Activated naive CD4-positive, alpha-beta T cell treated with anti-CD3 and anti-CD28 coated beads for 36 hours (primary cell): Measurements from ENCODE around the gene SLITRK3. TPM values are rescaled to one million over a fixed set of nuclear protein-coding genes. Genes with fewer than 3 reads are reported as not detected.

Experiments
- CTCF ChIA-PET: fragments of 350-600 bp; sonication (Branson Sonifier 250); formaldehyde crosslinking; loops from one replicate; lab custom pipeline; 2021; ENCODE audit warnings: antibody characterized with exemption; lab: Charles Lee
- DNase-seq: peaks from one replicate; pipeline ENCODE4 v3.0.0-alpha.2; 2020
- H3K27ac Mint-ChIP-seq: one replicate; pipeline ENCODE4 v1.8.0; 2021; ENCODE audit warnings: mild to moderate bottlenecking, mixed read lengths
- H3K27me3 Mint-ChIP-seq: one replicate; pipeline ENCODE4 v1.8.0; 2021; ENCODE audit warnings: low read depth, mixed read lengths
- H3K36me3 Mint-ChIP-seq: one replicate; pipeline ENCODE4 v1.8.0; 2021; ENCODE audit warnings: low read depth, mixed read lengths
- H3K4me1 Mint-ChIP-seq: one replicate; pipeline ENCODE4 v1.8.0; 2021; ENCODE audit warnings: low read depth, mixed read lengths
- H3K4me3 Mint-ChIP-seq: one replicate; pipeline ENCODE4 v1.8.0; 2021; ENCODE audit warnings: mild to moderate bottlenecking, moderate library complexity, mixed read lengths
- H3K9me3 Mint-ChIP-seq: one replicate; pipeline ENCODE4 v1.8.0; 2021; ENCODE audit warnings: mixed read lengths
- intact Hi-C: fragments of 100-400 bp; cut with micrococcal nuclease; formaldehyde crosslinking; loops from one replicate; pipeline ENCODE4 v1.15.1; 2023
- total RNA-seq, 2 experiments: library from RNA; stranded (reverse); gene quantifications; one replicate each; pipeline ENCODE4 v1.2.3, GENCODE V29; 2021

The SLITRK3 gene
- not detected for total RNA-seq

DNA sequence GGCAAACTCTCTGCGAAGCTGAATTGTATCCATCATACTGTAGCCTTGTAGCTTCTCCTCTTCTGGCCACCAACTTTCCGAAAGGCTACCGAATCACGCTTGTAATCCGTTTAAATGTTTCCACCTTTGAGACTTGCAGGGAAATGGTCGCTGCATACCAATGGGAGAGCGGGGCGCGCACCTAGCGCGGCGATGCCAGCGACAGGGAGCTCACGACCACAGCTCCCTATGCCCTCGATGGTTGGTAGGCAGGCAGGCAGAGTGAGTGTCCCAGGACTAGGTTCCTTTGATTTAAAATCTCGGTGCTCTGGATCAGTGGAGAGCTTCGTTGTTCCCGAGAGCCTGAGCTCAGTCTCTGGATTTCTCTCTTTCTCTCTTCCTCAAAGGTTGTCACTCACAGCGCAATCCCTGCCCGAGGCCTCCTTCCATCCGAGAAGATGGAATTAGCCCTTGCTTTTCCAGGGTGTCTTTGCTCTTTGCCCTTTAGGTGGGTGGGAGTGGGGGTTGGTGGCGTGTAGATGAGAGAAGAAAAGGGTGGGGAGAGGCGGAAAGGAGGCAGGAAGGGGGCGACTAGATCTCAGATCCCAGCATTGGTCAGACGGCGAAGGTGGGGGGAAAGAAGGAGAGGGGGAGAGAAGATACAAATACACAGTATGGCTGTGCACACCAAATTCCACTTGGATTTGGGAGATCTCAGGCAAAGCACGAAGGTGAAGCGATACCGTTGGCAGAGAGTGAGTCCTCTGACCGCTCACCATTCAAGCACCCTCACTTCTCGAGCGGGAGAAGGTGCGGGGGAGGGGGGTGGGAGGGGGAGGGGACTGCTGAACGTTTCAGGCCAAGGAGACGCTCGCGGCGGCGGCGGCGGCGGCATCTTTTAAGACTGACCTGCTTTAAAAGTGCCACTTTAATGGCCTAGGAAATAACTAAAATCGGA is at the start of gene SLITRK3:
TSS of gene SLITRK3 (minus strand) at position 745 of the 937 bp plus-strand sequence. CDS start 5,554 bp downstream, outside the sequence.
- Mint-ChIP-seq H3K27ac (no peak within 1 kb of the TSS), H3K9me3 (no peaks in the 10 kb centered on the region), H3K27me3 (peaks cover 62% of the 10 kb centered on the region), H3K4me3 (peak within 1 kb of the TSS; percentile 18), H3K4me1 (peaks cover 24% of the 10 kb centered on the region), H3K36me3 (no peaks in the 10 kb centered on the region)
- CTCF ChIA-PET, result interaction anchor here (0.6 to 2.4 kb wide), 3 partner anchors 9 to 1005 kb away, joined by 3 to 11 read pairs (median 3); no protein-coding TSS in a partner anchor
- intact Hi-C loops, result no loop called here
- no peak for DNase-seq

DNA sequence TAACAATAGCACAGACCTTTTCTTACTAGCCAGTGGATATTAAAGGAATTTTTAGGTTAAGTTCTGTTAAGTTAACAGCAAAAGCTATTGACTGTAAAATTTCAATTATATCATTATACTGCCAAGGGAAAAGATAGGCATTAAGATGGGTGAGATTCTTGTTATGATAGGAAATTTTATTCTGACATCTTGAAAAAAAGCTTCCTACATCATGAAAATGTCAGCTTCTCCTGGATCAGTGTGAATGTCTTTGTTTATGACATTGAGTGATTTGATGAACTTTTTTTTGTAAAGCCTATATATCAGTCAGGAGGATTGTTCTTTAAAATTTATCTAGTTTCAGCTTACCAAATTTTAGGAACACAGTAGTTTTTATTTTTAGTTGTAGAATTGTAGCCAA is 47.4 kb upstream of the SLITRK3 start:
- Mint-ChIP-seq H3K36me3 (no peaks in the 10 kb centered on the region), H3K4me1 (no peaks in the 10 kb centered on the region), H3K27me3 (no peaks in the 10 kb centered on the region), H3K4me3 (no peak overlapping the region), H3K27ac (no peak overlapping the region), H3K9me3 (no peaks in the 10 kb centered on the region)
- no peak for DNase-seq
- intact Hi-C loops, result no loop called here
- CTCF ChIA-PET, result no interaction called here

- intact Hi-C loops, result no loop called here
- no peaks in the 10 kb centered on the region for H3K4me1 Mint-ChIP-seq
- H3K27ac Mint-ChIP-seq, result no peak overlapping the region
- CTCF ChIA-PET, result no interaction called here
- H3K4me3 Mint-ChIP-seq, result no peak overlapping the region
- no peaks in the 10 kb centered on the region for H3K36me3 Mint-ChIP-seq
- H3K27me3 Mint-ChIP-seq, result no peaks in the 10 kb centered on the region
- no peaks in the 10 kb centered on the region for H3K9me3 Mint-ChIP-seq
- no peak for DNase-seq
Observed at GRCh38 chr3:165233501-165234195, 37.5 kb upstream of the SLITRK3 start.

DNA sequence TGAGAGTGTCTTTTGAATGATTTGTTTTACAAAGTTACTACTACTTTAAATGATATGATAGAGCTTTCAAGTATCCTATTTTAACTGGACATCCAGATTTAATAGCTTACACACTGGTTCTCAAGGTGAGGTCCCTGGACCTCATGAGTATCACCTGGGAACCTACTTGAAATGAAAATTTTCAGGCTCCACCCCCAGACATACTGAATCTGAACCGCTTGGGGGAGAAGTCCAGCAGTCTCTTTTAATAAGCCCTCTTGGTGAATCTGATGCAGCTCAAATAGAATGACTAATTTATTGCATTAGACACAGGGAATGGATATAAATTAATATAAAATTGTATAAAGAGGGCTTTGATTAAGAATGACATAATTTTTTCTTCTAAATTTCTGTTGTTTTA is 29.4 kb upstream of the SLITRK3 start:
- Mint-ChIP-seq H3K36me3 (no peaks in the 10 kb centered on the region), H3K4me1 (no peaks in the 10 kb centered on the region), H3K9me3 (no peaks in the 10 kb centered on the region), H3K27ac (no peak overlapping the region), H3K27me3 (no peaks in the 10 kb centered on the region), H3K4me3 (no peak overlapping the region)
- no peak for DNase-seq
- CTCF ChIA-PET, result no interaction called here
- intact Hi-C loops, result no loop called here

DNA sequence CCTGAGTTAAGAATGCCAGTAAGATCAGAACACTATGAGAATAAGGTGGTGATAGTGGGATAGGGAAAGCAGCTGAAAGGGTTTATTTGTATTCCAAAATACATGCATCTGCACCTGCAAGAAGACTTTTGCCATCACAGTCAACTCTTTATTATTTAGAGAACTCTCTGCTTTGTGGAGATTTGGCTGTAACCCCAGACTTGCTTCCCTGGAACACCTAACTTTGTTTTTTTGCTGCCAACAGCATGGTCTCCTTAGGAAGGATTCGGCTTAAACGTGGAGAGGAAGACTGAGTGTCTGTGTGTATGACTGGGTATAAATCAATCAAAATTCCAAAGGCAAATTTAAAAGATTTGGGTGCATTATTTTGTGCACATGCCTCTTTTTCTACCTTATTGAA is 21.6 kb upstream of the SLITRK3 start:
- CTCF ChIA-PET, result no interaction called here

DNA sequence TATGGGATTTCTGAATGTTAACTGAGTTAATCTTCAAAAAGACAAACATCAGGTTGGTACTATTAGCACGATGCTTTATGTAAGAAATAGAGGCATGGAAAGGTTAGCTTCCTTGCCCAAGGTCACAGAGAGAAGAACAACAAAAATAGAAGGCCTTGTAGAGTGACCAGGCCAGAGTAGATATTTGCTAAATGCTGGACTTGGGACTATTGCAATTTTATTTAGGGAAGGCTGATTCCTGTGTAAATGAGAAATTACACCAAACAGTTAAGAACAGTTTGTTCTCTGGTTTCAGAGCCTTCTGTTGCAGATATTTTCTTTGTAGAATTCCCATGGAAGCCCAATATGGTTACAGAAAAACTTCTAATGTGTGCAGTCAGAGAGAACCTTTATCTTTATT is 16.4 kb upstream of the SLITRK3 start:
- CTCF ChIA-PET, result no interaction called here
- H3K36me3 Mint-ChIP-seq, result no peaks in the 10 kb centered on the region
- H3K4me1 Mint-ChIP-seq, result no peaks in the 10 kb centered on the region
- H3K4me3 Mint-ChIP-seq, result no peak overlapping the region
- no peak for DNase-seq
- H3K9me3 Mint-ChIP-seq, result peaks cover 2% of the 10 kb centered on the region
- no peak overlapping the region for H3K27ac Mint-ChIP-seq
- H3K27me3 Mint-ChIP-seq, result no peaks in the 10 kb centered on the region
- intact Hi-C loops, result no loop called here

More for the DNA sequence above, 21.6 kb upstream of the SLITRK3 start:
- Mint-ChIP-seq H3K9me3 (peaks cover 2% of the 10 kb centered on the region), H3K36me3 (no peaks in the 10 kb centered on the region), H3K4me1 (no peaks in the 10 kb centered on the region), H3K27ac (no peak overlapping the region), H3K4me3 (no peak overlapping the region), H3K27me3 (no peaks in the 10 kb centered on the region)
- no peak for DNase-seq
- intact Hi-C loops, result no loop called here

DNA sequence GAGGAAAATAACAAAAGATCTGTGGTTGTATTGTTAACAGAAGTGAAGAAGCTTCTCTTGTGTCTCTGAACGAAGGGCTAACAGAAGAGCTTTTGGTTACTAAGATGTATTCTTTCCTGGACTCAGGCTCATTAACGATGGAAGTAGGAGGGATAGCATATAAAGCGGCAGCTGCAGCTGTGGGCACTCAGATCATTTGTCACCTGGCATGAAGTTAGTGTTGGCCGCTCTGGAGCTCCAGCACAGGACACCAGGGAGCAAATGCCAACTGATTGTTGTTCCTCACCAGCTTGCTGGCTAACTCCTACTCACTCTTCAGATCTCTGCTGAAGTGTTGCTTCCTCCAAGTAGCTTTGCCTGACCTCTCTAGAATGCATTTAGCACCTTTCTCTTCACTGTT is 15.5 kb upstream of the SLITRK3 start:
- no peak overlapping the region for H3K27ac Mint-ChIP-seq
- peaks cover 2% of the 10 kb centered on the region for H3K27me3 Mint-ChIP-seq
- H3K4me3 Mint-ChIP-seq, result no peak overlapping the region
- H3K9me3 Mint-ChIP-seq, result peaks cover 2% of the 10 kb centered on the region
- CTCF ChIA-PET, result no interaction called here
- no peaks in the 10 kb centered on the region for H3K36me3 Mint-ChIP-seq
- DNase-seq, result no peak
- peaks cover 2% of the 10 kb centered on the region for H3K4me1 Mint-ChIP-seq
- intact Hi-C loops, result no loop called here

DNA sequence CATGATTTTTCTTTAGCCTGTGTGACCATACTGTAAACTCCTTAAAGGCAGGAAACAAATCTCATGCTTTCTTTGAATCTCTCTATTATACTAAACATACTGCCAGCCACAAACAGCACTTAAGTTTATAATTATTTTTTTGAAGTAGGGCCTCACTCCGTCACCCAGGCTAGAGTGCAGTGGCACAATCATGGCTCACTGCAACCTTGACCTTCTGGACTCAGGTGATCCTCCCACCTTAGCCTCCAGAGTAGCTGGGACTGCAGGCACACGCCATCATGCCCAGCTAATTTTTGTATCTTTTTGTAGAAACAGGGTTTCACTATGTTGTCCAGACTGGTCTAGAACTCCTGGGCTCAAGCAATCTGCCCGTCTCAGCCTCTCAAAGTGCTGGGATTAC is 14.5 kb upstream of the SLITRK3 start:
- Mint-ChIP-seq H3K4me1 (peaks cover 2% of the 10 kb centered on the region), H3K9me3 (no peaks in the 10 kb centered on the region), H3K27ac (no peak overlapping the region), H3K4me3 (no peak overlapping the region), H3K36me3 (no peaks in the 10 kb centered on the region), H3K27me3 (peaks cover 6% of the 10 kb centered on the region)
- DNase-seq, result no peak
- CTCF ChIA-PET, result no interaction called here
- intact Hi-C loops, result no loop called here

DNA sequence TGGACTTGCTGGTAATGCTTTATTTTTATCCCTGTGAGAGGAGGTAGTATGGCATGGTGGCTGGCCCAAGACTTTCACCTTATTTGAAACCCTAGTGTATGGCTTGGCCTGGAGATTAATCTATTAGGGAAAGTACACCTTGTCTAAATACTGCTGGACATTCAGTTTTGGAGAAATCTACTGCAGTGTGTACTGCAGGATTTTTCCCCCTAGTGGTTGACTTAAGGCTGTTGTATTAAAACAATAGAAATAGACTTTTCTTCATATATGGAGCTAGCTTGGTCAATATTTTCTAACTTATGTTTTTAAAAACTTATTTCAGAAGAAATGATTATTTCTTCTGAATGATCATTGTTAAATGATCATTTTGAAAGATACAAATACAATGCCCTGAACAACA is 13.9 kb upstream of the SLITRK3 start:
- Mint-ChIP-seq H3K4me3 (no peak overlapping the region), H3K9me3 (no peaks in the 10 kb centered on the region), H3K36me3 (no peaks in the 10 kb centered on the region), H3K27me3 (peaks cover 6% of the 10 kb centered on the region), H3K4me1 (peaks cover 2% of the 10 kb centered on the region), H3K27ac (no peak overlapping the region)
- CTCF ChIA-PET, result interaction anchor here (0.6 kb wide), 1 partner anchor 17 kb away, joined by 5 read pairs; no protein-coding TSS in a partner anchor
- no peak for DNase-seq
- intact Hi-C loops, result no loop called here

DNA sequence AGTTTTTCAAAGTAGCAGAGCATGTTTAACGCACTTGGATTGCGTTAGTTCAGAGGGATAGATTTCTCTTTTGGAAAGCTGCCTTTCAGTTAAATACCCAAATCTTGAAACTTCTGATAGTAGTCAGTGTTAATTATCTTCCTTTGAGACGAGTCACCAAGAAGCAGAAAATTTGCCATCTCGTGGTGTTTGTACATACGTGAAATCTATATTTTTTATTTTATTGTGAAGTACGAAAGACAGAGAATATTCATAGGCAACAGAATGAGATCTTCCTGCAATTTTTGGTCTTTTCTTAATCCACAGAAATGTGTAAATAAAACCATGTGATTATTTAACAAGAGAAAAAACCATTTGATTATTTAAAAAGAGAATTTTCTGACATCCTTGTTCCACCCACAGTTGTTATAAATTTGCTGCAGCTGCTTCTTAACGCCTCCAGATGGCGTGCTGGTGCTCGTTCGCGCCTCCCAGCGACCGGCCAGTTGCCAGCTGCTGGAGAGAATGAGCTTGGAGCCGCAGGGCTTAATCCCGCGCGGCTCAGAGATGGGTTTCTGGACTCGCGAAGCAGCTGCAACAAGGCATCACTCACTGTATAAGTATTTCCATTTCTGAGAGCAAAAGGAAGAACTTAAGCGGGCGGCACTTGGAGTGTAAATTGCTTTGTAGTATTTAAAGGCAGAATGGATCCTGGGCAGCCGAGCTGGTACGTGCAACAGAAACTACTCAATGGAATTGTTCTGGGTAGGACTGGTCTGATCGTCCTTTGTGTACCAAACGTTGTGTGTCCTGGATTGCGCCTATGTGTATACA is 10.5 kb upstream of the SLITRK3 start:
- H3K4me1 Mint-ChIP-seq, result peaks cover 2% of the 10 kb centered on the region
- DNase-seq, result peak; percentile 40
- intact Hi-C loops, result no loop called here
- CTCF ChIA-PET, result interaction anchor here (0.6 to 2.0 kb wide), 6 partner anchors 8 to 359 kb away, joined by 3 to 11 read pairs (median 4); no protein-coding TSS in a partner anchor
- no peak overlapping the region for H3K27ac Mint-ChIP-seq
- no peaks in the 10 kb centered on the region for H3K9me3 Mint-ChIP-seq
- no peak overlapping the region for H3K4me3 Mint-ChIP-seq
- peaks cover 17% of the 10 kb centered on the region for H3K27me3 Mint-ChIP-seq
- H3K36me3 Mint-ChIP-seq, result no peaks in the 10 kb centered on the region

- H3K4me3 Mint-ChIP-seq, result no peak overlapping the region
- no peaks in the 10 kb centered on the region for H3K36me3 Mint-ChIP-seq
- DNase-seq, result no peak
- CTCF ChIA-PET, result no interaction called here
- intact Hi-C loops, result no loop called here
- H3K27me3 Mint-ChIP-seq, result peaks cover 17% of the 10 kb centered on the region
- H3K27ac Mint-ChIP-seq, result no peak overlapping the region
- peaks cover 2% of the 10 kb centered on the region for H3K4me1 Mint-ChIP-seq
- H3K9me3 Mint-ChIP-seq, result no peaks in the 10 kb centered on the region
Observed at GRCh38 chr3:165204445-165204844, 8.3 kb upstream of the SLITRK3 start.

- Mint-ChIP-seq H3K4me1 (peaks cover 2% of the 10 kb centered on the region), H3K27ac (no peak overlapping the region), H3K27me3 (peaks cover 23% of the 10 kb centered on the region), H3K9me3 (no peaks in the 10 kb centered on the region), H3K36me3 (no peaks in the 10 kb centered on the region), H3K4me3 (no peak overlapping the region)
- DNase-seq, result no peak
- CTCF ChIA-PET, result no interaction called here
- intact Hi-C loops, result no loop called here
Observed at GRCh38 chr3:165202995-165203394, 6.8 kb upstream of the SLITRK3 start.
